ENCODE results near the gene SLC5A9. TPM values are rescaled to one million over a fixed set of nuclear protein-coding genes. Genes with fewer than 3 reads are reported as not detected.

Gene SLC5A9
- total RNA-seq, 1 donor from 2014 or later: not detected

GRCh38 chr1:48214820-48215219 is 7.7 kb upstream of the SLC5A9 start:
- DNase-seq: no peak
- Mint-ChIP-seq H3K9me3 (ENCODE audit: unreplicated experiment) (no peaks in the 10 kb centered on the region), H3K27ac (ENCODE audit: unreplicated experiment) (no peak overlapping the region), H3K4me1 (ENCODE audit: low read depth, unreplicated experiment) (no peaks in the 10 kb centered on the region), H3K27me3 (ENCODE audit: unreplicated experiment) (peaks cover 3% of the 10 kb centered on the region), H3K4me3 (ENCODE audit: unreplicated experiment) (no peak overlapping the region), H3K36me3 (ENCODE audit: unreplicated experiment) (no peaks in the 10 kb centered on the region)
- TF ChIP-seq CTCF (IDR thresholded peaks at IDR 0.05; ENCODE audit: partially characterized antibody, unreplicated experiment): no peak

- DNase-seq: no peak
- H3K4me3 Mint-ChIP-seq (ENCODE audit: unreplicated experiment): no peak overlapping the region
- TF ChIP-seq CTCF (IDR thresholded peaks at IDR 0.05; ENCODE audit: partially characterized antibody, unreplicated experiment): no peak
- H3K9me3 Mint-ChIP-seq (ENCODE audit: unreplicated experiment): no peaks in the 10 kb centered on the region
- no peak overlapping the region for H3K27ac Mint-ChIP-seq (ENCODE audit: unreplicated experiment)
- H3K4me1 Mint-ChIP-seq (ENCODE audit: low read depth, unreplicated experiment): no peaks in the 10 kb centered on the region
- peaks cover 3% of the 10 kb centered on the region for H3K27me3 Mint-ChIP-seq (ENCODE audit: unreplicated experiment)
- no peaks in the 10 kb centered on the region for H3K36me3 Mint-ChIP-seq (ENCODE audit: unreplicated experiment)
These were observed 7.3 kb upstream of the SLC5A9 start for GRCh38 chr1:48215222-48215621.

DNA sequence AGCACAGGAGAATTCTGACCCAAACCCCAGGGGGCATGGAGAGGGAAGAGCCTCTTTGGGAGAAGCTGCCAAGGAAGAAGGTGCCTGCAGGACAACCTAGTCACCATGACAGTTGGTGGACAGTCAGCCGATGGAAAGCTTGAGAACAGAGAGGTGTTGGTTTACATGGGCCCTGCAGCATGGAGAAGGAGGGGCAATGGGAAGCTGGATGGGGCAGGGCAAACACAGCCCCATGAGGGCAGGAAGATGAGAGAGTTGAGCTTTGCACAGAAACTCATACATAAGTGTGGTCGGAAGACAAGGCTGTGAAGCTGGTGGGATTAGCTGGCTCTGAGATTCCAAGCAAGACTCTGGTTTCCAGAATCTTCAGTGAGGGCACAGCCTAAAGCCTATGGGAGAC is 6.6 kb upstream of the SLC5A9 start:
- Mint-ChIP-seq H3K4me1 (ENCODE audit: low read depth, unreplicated experiment) (no peaks in the 10 kb centered on the region), H3K36me3 (ENCODE audit: unreplicated experiment) (no peaks in the 10 kb centered on the region), H3K9me3 (ENCODE audit: unreplicated experiment) (no peaks in the 10 kb centered on the region), H3K4me3 (ENCODE audit: unreplicated experiment) (no peak overlapping the region), H3K27me3 (ENCODE audit: unreplicated experiment) (peaks cover 1% of the 10 kb centered on the region), H3K27ac (ENCODE audit: unreplicated experiment) (no peak overlapping the region)
- no peak for DNase-seq
- no peak for TF ChIP-seq CTCF (IDR thresholded peaks at IDR 0.05; ENCODE audit: partially characterized antibody, unreplicated experiment)

GRCh38 chr1:48216313-48216712 is 6.2 kb upstream of the SLC5A9 start:
- H3K36me3 Mint-ChIP-seq (ENCODE audit: unreplicated experiment): no peaks in the 10 kb centered on the region
- no peak for TF ChIP-seq CTCF (IDR thresholded peaks at IDR 0.05; ENCODE audit: partially characterized antibody, unreplicated experiment)
- no peaks in the 10 kb centered on the region for H3K4me1 Mint-ChIP-seq (ENCODE audit: low read depth, unreplicated experiment)
- H3K4me3 Mint-ChIP-seq (ENCODE audit: unreplicated experiment): no peak overlapping the region
- H3K27ac Mint-ChIP-seq (ENCODE audit: unreplicated experiment): no peak overlapping the region
- DNase-seq: no peak
- H3K27me3 Mint-ChIP-seq (ENCODE audit: unreplicated experiment): peaks cover 1% of the 10 kb centered on the region
- H3K9me3 Mint-ChIP-seq (ENCODE audit: unreplicated experiment): no peaks in the 10 kb centered on the region

- no peak for DNase-seq
- Mint-ChIP-seq H3K27ac (ENCODE audit: unreplicated experiment) (no peak overlapping the region), H3K9me3 (ENCODE audit: unreplicated experiment) (no peaks in the 10 kb centered on the region), H3K4me3 (ENCODE audit: unreplicated experiment) (no peak overlapping the region), H3K36me3 (ENCODE audit: unreplicated experiment) (no peaks in the 10 kb centered on the region), H3K4me1 (ENCODE audit: low read depth, unreplicated experiment) (no peaks in the 10 kb centered on the region), H3K27me3 (ENCODE audit: unreplicated experiment) (peaks cover 1% of the 10 kb centered on the region)
- TF ChIP-seq CTCF (IDR thresholded peaks at IDR 0.05; ENCODE audit: partially characterized antibody, unreplicated experiment): no peak
These were observed 5.6 kb upstream of the SLC5A9 start for GRCh38 chr1:48216941-48217340.

Data from glutamatergic neuron (in vitro differentiated cells).